ENCODE measurements around the gene NEB. TPM values are rescaled to one million over a fixed set of nuclear protein-coding genes. Genes with fewer than 3 reads are reported as not detected.

Gene NEB
- total RNA-seq, 1 donor from 2014 or later, result 5.0 TPM

GRCh38 chr2:151774506-151774905 lies 40.2 kb upstream of the NEB start:
- no peak for DNase-seq (ENCODE audit: extremely low spot score, unreplicated experiment)
- no peak overlapping the region for H3K4me3 Mint-ChIP-seq
- H3K27ac Mint-ChIP-seq, result no peak overlapping the region
- H3K36me3 Mint-ChIP-seq, result peaks cover 34% of the 10 kb centered on the region
- no peaks in the 10 kb centered on the region for H3K27me3 Mint-ChIP-seq
- no peak for TF ChIP-seq CTCF (conservative IDR thresholded peaks at IDR 0.05)
- H3K9me3 Mint-ChIP-seq, result no peaks in the 10 kb centered on the region
- no peaks in the 10 kb centered on the region for H3K4me1 Mint-ChIP-seq (ENCODE audit: unreplicated experiment)

GRCh38 chr2:151771599-151772358 lies 37.5 kb upstream of the NEB start:
- Mint-ChIP-seq H3K9me3 (no peaks in the 10 kb centered on the region), H3K27me3 (no peaks in the 10 kb centered on the region), H3K4me1 (ENCODE audit: unreplicated experiment) (no peaks in the 10 kb centered on the region), H3K4me3 (no peak overlapping the region), H3K36me3 (peaks cover 18% of the 10 kb centered on the region), H3K27ac (no peak overlapping the region)
- TF ChIP-seq CTCF (conservative IDR thresholded peaks at IDR 0.05), result no peak
- DNase-seq (ENCODE audit: extremely low spot score, unreplicated experiment), result no peak

- TF ChIP-seq CTCF (conservative IDR thresholded peaks at IDR 0.05), result no peak
- no peak for DNase-seq (ENCODE audit: extremely low spot score, unreplicated experiment)
- H3K36me3 Mint-ChIP-seq, result peaks cover 10% of the 10 kb centered on the region
- H3K27me3 Mint-ChIP-seq, result no peaks in the 10 kb centered on the region
- no peaks in the 10 kb centered on the region for H3K9me3 Mint-ChIP-seq
- no peak overlapping the region for H3K27ac Mint-ChIP-seq
- no peak overlapping the region for H3K4me3 Mint-ChIP-seq
- peaks cover 6% of the 10 kb centered on the region for H3K4me1 Mint-ChIP-seq (ENCODE audit: unreplicated experiment)
These were observed 36.7 kb upstream of the NEB start for GRCh38 chr2:151770995-151771394.

- Mint-ChIP-seq H3K27ac (no peak overlapping the region), H3K27me3 (no peaks in the 10 kb centered on the region), H3K4me1 (ENCODE audit: unreplicated experiment) (peaks cover 15% of the 10 kb centered on the region), H3K4me3 (no peak overlapping the region), H3K9me3 (no peaks in the 10 kb centered on the region), H3K36me3 (peaks cover 11% of the 10 kb centered on the region)
- no peak for TF ChIP-seq CTCF (conservative IDR thresholded peaks at IDR 0.05)
- no peak for DNase-seq (ENCODE audit: extremely low spot score, unreplicated experiment)
These were observed 35.3 kb upstream of the NEB start for GRCh38 chr2:151769606-151770005.

GRCh38 chr2:151767536-151767935 lies 33.3 kb upstream of the NEB start:
- no peaks in the 10 kb centered on the region for H3K9me3 Mint-ChIP-seq
- DNase-seq (ENCODE audit: extremely low spot score, unreplicated experiment), result no peak

More at GRCh38 chr2:151767536-151767935, 33.3 kb upstream of the NEB start:
- Mint-ChIP-seq H3K4me3 (no peak overlapping the region), H3K27me3 (no peaks in the 10 kb centered on the region), H3K27ac (no peak overlapping the region), H3K36me3 (peaks cover 12% of the 10 kb centered on the region), H3K4me1 (ENCODE audit: unreplicated experiment) (peaks cover 15% of the 10 kb centered on the region)
- TF ChIP-seq CTCF (conservative IDR thresholded peaks at IDR 0.05), result no peak

Measured in type B pancreatic cell (in vitro differentiated cells).